HL-60 (cell line): ENCODE results near the gene FBLL1.

Experiments
- DNase-seq, 2 experiments: peaks; one replicate each; pipeline ENCODE4 v3.0.0-alpha.2; 2010 to 2020; ENCODE audit warnings: low read depth in 1 of 2, low spot score in 1 of 2
- H3K27ac ChIP-seq: fragments of 250-450 bp; sonication (Bioruptor Pico); replicated peaks from 2 replicates; pipeline ENCODE4 v1.5.1; 2020; ENCODE audit warnings: mild to moderate bottlenecking, moderate library complexity
- H3K27me3 ChIP-seq: fragments of 250-450 bp; sonication (Bioruptor Pico); 2 replicates; pipeline ENCODE4 v1.5.1; 2021; ENCODE audit warnings: mild to moderate bottlenecking, moderate library complexity; ENCODE audit not compliant: insufficient read depth, poor library complexity, severe bottlenecking
- H3K4me3 ChIP-seq: replicated peaks from 2 replicates; pipeline ENCODE4 v1.5.1; 2011; ENCODE audit warnings: mild to moderate bottlenecking, control low read depth, low read length; ENCODE audit not compliant: insufficient read depth
- GABPA ChIP-seq: IDR thresholded peaks from 2 replicates; pipeline ENCODE4 v1.6.1; 2012; ENCODE audit warnings: low read depth
- POLR2AphosphoS5 ChIP-seq: IDR thresholded peaks from 2 replicates; pipeline ENCODE4 v1.6.1; 2012; ENCODE audit warnings: low read depth
- SPI1 ChIP-seq: IDR thresholded peaks from 2 replicates; pipeline ENCODE4 v1.6.1; 2012; ENCODE audit warnings: low read depth, mild to moderate bottlenecking, borderline replicate concordance
- TF ChIP-seq, protein P1 (sequence below): IDR thresholded peaks from 2 replicates; pipeline ENCODE4 v1.6.1; 2012; ENCODE audit warnings: low read depth; ENCODE audit not compliant: insufficient replicate concordance
- TF ChIP-seq, protein P2 (sequence below): IDR thresholded peaks from one replicate; pipeline ENCODE4 v1.5.1; 2011; ENCODE audit warnings: low read length, control low read depth, inconsistent platforms; ENCODE audit not compliant: insufficient read depth

The FBLL1 gene

DNA sequence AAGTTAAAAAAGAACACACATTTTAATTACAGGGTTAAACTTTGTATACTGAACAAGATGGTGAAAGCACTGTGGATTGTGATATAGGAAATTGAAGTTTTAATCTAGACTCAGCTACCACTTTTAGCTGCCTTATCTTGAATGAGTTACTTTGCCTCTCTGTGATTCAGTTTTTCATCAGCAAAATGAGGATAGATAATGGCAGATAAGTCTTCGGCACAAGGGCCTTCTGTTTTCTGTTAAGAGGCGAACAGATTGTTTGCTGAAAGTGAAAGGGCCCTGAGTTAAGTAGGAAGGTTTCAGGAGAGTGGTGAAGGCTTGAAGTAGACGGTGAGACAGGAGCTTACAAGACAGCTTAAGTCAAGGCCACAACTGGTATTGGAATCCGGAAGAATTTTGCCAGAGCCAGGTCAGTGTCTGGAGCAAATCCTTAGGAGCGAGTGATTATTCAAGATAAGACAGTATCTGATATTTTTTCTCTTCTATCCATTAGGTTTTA is 35.0 kb upstream of the FBLL1 start:
- Histone ChIP-seq H3K27ac (no peak overlapping the region), H3K27me3 (no peaks in the 10 kb centered on the region), H3K4me3 (no peak overlapping the region)
- TF ChIP-seq, protein P1, sequence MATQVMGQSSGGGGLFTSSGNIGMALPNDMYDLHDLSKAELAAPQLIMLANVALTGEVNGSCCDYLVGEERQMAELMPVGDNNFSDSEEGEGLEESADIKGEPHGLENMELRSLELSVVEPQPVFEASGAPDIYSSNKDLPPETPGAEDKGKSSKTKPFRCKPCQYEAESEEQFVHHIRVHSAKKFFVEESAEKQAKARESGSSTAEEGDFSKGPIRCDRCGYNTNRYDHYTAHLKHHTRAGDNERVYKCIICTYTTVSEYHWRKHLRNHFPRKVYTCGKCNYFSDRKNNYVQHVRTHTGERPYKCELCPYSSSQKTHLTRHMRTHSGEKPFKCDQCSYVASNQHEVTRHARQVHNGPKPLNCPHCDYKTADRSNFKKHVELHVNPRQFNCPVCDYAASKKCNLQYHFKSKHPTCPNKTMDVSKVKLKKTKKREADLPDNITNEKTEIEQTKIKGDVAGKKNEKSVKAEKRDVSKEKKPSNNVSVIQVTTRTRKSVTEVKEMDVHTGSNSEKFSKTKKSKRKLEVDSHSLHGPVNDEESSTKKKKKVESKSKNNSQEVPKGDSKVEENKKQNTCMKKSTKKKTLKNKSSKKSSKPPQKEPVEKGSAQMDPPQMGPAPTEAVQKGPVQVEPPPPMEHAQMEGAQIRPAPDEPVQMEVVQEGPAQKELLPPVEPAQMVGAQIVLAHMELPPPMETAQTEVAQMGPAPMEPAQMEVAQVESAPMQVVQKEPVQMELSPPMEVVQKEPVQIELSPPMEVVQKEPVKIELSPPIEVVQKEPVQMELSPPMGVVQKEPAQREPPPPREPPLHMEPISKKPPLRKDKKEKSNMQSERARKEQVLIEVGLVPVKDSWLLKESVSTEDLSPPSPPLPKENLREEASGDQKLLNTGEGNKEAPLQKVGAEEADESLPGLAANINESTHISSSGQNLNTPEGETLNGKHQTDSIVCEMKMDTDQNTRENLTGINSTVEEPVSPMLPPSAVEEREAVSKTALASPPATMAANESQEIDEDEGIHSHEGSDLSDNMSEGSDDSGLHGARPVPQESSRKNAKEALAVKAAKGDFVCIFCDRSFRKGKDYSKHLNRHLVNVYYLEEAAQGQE: no peak
- no peak for TF ChIP-seq SPI1
- no peak for DNase-seq

DNA sequence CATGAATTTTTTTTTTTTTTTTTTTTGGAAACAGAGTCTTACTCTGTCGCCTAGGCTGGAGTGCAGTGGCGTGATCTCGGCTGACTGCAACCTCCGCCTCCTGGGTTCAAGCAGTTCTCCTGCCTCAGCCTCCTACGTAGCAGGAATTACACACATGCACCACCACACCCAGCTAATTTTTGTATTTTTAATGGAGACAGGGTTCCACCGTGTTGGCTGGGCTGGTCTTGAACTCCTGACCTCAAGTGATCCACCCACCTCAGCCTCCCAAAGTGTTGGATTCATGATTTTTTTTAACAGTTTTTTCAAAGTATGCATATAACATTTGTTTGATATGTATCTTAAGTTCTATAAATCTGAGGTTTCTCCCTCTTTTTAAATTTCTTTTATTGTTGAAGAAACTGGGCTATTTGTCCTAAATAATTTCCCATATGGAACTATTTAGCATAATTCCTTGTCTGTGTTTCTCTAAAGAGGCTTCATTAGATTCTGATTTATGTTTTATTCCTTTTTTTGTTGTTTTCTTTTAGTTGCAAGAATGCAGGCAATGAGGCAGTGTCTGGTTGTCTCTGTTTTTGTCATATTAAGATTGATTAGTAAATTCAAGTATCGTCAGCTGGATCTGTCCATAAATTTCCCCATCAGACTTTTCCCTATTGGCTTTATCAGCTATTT is 26.4 kb upstream of the FBLL1 start:
- Histone ChIP-seq H3K27ac (no peak overlapping the region), H3K27me3 (no peaks in the 10 kb centered on the region), H3K4me3 (no peak overlapping the region)
- TF ChIP-seq POLR2AphosphoS5 (no peak), GABPA (no peak), SPI1 (no peak)
- TF ChIP-seq, protein P2, sequence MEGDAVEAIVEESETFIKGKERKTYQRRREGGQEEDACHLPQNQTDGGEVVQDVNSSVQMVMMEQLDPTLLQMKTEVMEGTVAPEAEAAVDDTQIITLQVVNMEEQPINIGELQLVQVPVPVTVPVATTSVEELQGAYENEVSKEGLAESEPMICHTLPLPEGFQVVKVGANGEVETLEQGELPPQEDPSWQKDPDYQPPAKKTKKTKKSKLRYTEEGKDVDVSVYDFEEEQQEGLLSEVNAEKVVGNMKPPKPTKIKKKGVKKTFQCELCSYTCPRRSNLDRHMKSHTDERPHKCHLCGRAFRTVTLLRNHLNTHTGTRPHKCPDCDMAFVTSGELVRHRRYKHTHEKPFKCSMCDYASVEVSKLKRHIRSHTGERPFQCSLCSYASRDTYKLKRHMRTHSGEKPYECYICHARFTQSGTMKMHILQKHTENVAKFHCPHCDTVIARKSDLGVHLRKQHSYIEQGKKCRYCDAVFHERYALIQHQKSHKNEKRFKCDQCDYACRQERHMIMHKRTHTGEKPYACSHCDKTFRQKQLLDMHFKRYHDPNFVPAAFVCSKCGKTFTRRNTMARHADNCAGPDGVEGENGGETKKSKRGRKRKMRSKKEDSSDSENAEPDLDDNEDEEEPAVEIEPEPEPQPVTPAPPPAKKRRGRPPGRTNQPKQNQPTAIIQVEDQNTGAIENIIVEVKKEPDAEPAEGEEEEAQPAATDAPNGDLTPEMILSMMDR: no peak
- TF ChIP-seq, protein P1: no peak
- DNase-seq: no peak

DNA sequence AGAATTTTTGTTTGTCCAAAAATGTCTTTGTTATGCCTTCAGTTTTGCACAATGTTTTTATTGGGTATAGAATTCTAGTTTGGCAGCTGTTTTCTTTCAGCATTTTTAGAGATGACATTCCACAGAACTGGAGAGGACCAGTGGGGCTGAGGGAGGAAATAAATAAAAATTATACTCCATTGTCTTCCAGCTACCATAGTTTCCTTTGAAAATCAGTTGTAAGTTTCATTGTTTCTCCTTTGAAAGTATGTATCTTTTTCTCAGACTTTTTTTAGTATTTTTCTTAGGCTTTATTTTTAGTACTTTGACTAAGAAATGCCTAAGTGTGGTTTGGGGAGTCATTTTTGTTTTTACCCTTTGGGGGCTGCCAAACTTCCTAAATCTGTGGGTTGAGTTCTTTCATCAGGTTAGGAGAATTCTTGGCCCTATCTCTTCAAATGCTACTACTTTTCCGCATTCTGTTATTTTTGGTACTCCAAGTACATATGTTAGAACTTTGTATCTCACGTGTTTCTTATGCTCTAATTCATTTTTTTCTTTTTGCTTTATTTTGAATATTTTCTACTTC is 15.2 kb upstream of the FBLL1 start:
- Histone ChIP-seq H3K27me3 (no peaks in the 10 kb centered on the region), H3K27ac (no peak overlapping the region), H3K4me3 (no peak overlapping the region)
- TF ChIP-seq, protein P1: no peak
- TF ChIP-seq SPI1: no peak
- DNase-seq: no peak

DNA sequence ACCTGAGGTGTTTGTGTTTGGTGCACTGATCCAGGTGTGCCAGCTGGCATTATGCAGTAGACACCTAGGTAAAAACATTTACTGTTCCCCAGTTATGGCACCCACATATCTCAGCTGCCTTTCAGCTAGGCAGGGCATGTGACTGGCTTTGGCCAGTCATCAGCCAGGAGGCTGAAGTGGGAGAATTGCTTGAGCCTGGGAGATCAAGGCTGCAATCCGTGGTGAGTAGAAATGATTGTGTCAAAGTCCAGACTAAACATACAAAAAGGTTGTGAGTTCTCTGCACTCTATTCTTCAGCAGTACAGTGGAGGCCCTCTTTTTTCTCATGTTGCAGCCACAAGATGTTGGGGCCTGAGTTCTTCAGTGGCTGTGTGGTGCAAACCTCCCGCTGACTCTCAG is 3.2 kb upstream of the FBLL1 start:
- no peak overlapping the region for H3K27ac ChIP-seq
- peaks cover 12% of the 10 kb centered on the region for H3K27me3 ChIP-seq
- H3K4me3 ChIP-seq: no peak overlapping the region
- TF ChIP-seq, protein P1: no peak
- TF ChIP-seq POLR2AphosphoS5 (no peak), SPI1 (no peak), GABPA (no peak)
- TF ChIP-seq, protein P2: no peak
- no peak for DNase-seq
